Measurements from ENCODE around the gene RD3L.
"Not testable (repeated sequence)": the region's sequence is repeated elsewhere in the genome, so short reads cannot be mapped to it uniquely, and the experiment has no call there.

Gene RD3L

GRCh38 chr14:103941973-103942736 lies at the start of gene RD3L:
Gene RD3L, minus strand, starts transcription at chr14:103942529. Its CDS starts 834 bp downstream, at chr14:103941695.
- no peak for DNase-seq (ENCODE audit: low read depth in 2 of 2)

- DNase-seq (ENCODE audit: low read depth in 2 of 2): no peak
Observed at GRCh38 chr14:103989964-103990363, 47.6 kb upstream of the RD3L start.

- DNase-seq (ENCODE audit: low read depth in 2 of 2): no peak
Observed at GRCh38 chr14:103989034-103989433, 46.7 kb upstream of the RD3L start.

GRCh38 chr14:103984196-103984595 lies 41.9 kb upstream of the RD3L start:
- DNase-seq (ENCODE audit: low read depth in 2 of 2): no peak

GRCh38 chr14:103980623-103981238 lies 38.4 kb upstream of the RD3L start:
- DNase-seq (ENCODE audit: low read depth in 2 of 2): not testable (repeated sequence)

GRCh38 chr14:103974575-103974974 lies 32.2 kb upstream of the RD3L start:
- DNase-seq (ENCODE audit: low read depth in 2 of 2): no peak

- no peak for DNase-seq (ENCODE audit: low read depth in 2 of 2)
Observed at GRCh38 chr14:103973354-103973753, 31.0 kb upstream of the RD3L start.

- DNase-seq (ENCODE audit: low read depth in 2 of 2): no peak
Observed at GRCh38 chr14:103969961-103970360, 27.6 kb upstream of the RD3L start.

GRCh38 chr14:103966631-103967030 lies 24.3 kb upstream of the RD3L start:
- no peak for DNase-seq (ENCODE audit: low read depth in 2 of 2)

- DNase-seq (ENCODE audit: low read depth in 2 of 2): no peak
Observed at GRCh38 chr14:103961928-103962578, 19.7 kb upstream of the RD3L start.

GRCh38 chr14:103960457-103961055 lies 18.2 kb upstream of the RD3L start:
- DNase-seq (ENCODE audit: low read depth in 2 of 2): no peak

GRCh38 chr14:103949131-103949790 lies 6.9 kb upstream of the RD3L start:
- no peak for DNase-seq (ENCODE audit: low read depth in 2 of 2)

- DNase-seq (ENCODE audit: low read depth in 2 of 2): no peak
Observed at GRCh38 chr14:103948442-103948841, 6.1 kb upstream of the RD3L start.

GRCh38 chr14:103946975-103947374 lies 4.6 kb upstream of the RD3L start:
- DNase-seq (ENCODE audit: low read depth in 2 of 2): no peak

GRCh38 chr14:103943673-103944072 lies 1.3 kb upstream of the RD3L start:
- no peak for DNase-seq (ENCODE audit: low read depth in 2 of 2)

- no peak for DNase-seq (ENCODE audit: low read depth in 2 of 2)
Observed at GRCh38 chr14:103941462-103941861, 867 bp downstream of the RD3L start.

- DNase-seq (ENCODE audit: low read depth in 2 of 2): no peak
Observed at GRCh38 chr14:103935102-103935501, 7.2 kb downstream of the RD3L start.

- no peak for DNase-seq (ENCODE audit: low read depth in 2 of 2)
Observed at GRCh38 chr14:103932791-103933490, 9.4 kb downstream of the RD3L start.

GRCh38 chr14:103931422-103931821 lies 10.9 kb downstream of the RD3L start:
- no peak for DNase-seq (ENCODE audit: low read depth in 2 of 2)

GRCh38 chr14:103930051-103930604 lies 12.2 kb downstream of the RD3L start:
- DNase-seq (ENCODE audit: low read depth in 2 of 2): no peak

All from stimulated activated CD8-positive, alpha-beta memory T cell treated with anti-CD3 and anti-CD28 coated beads, Interleukin-15, amount 100 ng/mL, for 4 hours (primary cell).